GM06990 (cell line): Measurements from ENCODE around the gene HRAS.

Experiments used
- DNase-seq: peaks from one replicate; pipeline ENCODE4 v3.0.0-alpha.2; 2011; ENCODE audit not compliant: insufficient read length; ENCODE audit errors: extremely low read depth
- H3K27me3 ChIP-seq: replicated peaks from 2 replicates; pipeline ENCODE4 v1.6.0; 2011; ENCODE audit warnings: low read length; ENCODE audit not compliant: control insufficient read depth, insufficient read depth
- H3K36me3 ChIP-seq: 2 replicates; pipeline ENCODE4 v1.5.1; 2011; ENCODE audit warnings: low read length; ENCODE audit not compliant: control insufficient read depth, insufficient read depth
- H3K4me3 ChIP-seq: replicated peaks from 2 replicates; pipeline ENCODE4 v1.5.1; 2011; ENCODE audit warnings: low read depth, mild to moderate bottlenecking, control low read depth, low read length
- CTCF ChIP-seq: IDR thresholded peaks from 2 replicates; pipeline ENCODE4 v1.5.1; 2011; ENCODE audit warnings: low read length, control low read depth, mild to moderate bottlenecking, inconsistent platforms; ENCODE audit not compliant: insufficient read depth, poor library complexity, severe bottlenecking

The HRAS gene

GRCh38 chr11:568306-569157 is 33.2 kb upstream of the HRAS start:
- Histone ChIP-seq H3K4me3 (peak overlapping the region; percentile 76), H3K27me3 (no peaks in the 10 kb centered on the region), H3K36me3 (peaks cover 5% of the 10 kb centered on the region)
- DNase-seq = peak; percentile 98
- no peak for TF ChIP-seq CTCF

GRCh38 chr11:567629-568292 is 32.4 kb upstream of the HRAS start:
- Histone ChIP-seq H3K36me3 (peaks cover 5% of the 10 kb centered on the region), H3K4me3 (peak overlapping the region; percentile 76), H3K27me3 (no peaks in the 10 kb centered on the region)
- no peak for TF ChIP-seq CTCF
- no peak for DNase-seq

GRCh38 chr11:567011-567628 is 31.7 kb upstream of the HRAS start:
- Histone ChIP-seq H3K36me3 (peaks cover 5% of the 10 kb centered on the region), H3K27me3 (no peaks in the 10 kb centered on the region), H3K4me3 (peak overlapping the region; percentile 76)
- DNase-seq = no peak
- no peak for TF ChIP-seq CTCF

- no peak overlapping the region for H3K4me3 ChIP-seq
- no peaks in the 10 kb centered on the region for H3K27me3 ChIP-seq
- H3K36me3 ChIP-seq = peaks cover 5% of the 10 kb centered on the region
- no peak for TF ChIP-seq CTCF
- no peak for DNase-seq
Measured at GRCh38 chr11:565921-566509, 30.6 kb upstream of the HRAS start.

GRCh38 chr11:563812-564578 is 28.6 kb upstream of the HRAS start:
- peaks cover 5% of the 10 kb centered on the region for H3K36me3 ChIP-seq
- DNase-seq = no peak
- H3K27me3 ChIP-seq = no peaks in the 10 kb centered on the region
- no peak overlapping the region for H3K4me3 ChIP-seq
- TF ChIP-seq CTCF = no peak
